NCI-H2171 treated with DMSO at 0.1 percent for 48 hours (cell line): ENCODE results near the gene ANKRD16.
"Not testable (repeated sequence)": the region's sequence is repeated elsewhere in the genome, so short reads cannot be mapped to it uniquely, and the experiment has no call there.

Source experiments
- DNase-seq: peaks from one replicate; lab custom pipeline; 2025; lab: John Stamatoyannopoulos, UW

The ANKRD16 gene

GRCh38 chr10:5889624-5890451 lies at the start of gene ANKRD16, which contains the start of gene FBH1:
Gene ANKRD16 (minus strand): TSS chr10:5889893. CDS start chr10:5889354, 539 bp downstream.
Gene FBH1 (plus strand): TSS chr10:5890243. CDS start chr10:5890346, 103 bp downstream.
- peak; percentile 85 for DNase-seq

DNA sequence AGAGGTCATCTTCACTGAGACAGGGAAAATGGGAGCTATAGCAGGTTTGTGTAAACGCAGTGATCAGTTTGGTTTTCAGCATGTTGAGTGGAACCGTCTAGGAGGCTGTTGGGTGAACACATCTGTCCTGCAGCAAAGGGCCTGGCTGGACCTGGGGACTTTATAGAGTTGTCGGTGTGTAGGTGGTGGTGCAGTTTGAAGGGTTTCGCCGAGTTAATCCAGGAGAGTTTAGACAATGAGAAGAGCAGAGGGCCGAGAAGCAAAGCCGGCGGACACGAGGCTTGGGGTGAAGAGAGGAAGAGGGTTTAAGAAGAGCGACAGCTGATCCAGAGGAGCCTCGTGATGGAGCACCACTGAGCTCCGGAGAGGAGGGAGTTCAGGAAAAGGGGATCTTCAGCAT lies 48.6 kb upstream of the ANKRD16 start:
- no peak for DNase-seq

DNA sequence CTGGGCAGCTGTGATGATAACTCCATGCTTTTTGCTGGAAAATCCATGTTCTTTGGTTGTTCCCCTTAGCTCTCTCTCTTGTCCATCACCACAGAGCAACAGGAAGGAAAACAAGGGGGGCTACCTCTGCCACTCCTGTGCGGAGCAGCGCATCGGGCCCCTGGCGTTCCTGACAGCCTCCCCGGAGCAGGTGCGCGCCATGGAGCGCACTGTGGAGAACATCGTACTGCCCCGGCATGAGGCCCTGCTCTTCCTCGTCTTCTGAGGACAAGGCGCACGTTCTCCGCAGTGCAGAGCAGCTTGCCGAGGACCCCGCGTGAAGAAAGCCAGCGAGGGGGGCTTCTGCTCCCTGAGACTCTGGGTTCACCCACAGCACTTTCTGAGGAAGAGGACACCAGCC lies 47.3 kb upstream of the ANKRD16 start:
- DNase-seq = no peak

DNA sequence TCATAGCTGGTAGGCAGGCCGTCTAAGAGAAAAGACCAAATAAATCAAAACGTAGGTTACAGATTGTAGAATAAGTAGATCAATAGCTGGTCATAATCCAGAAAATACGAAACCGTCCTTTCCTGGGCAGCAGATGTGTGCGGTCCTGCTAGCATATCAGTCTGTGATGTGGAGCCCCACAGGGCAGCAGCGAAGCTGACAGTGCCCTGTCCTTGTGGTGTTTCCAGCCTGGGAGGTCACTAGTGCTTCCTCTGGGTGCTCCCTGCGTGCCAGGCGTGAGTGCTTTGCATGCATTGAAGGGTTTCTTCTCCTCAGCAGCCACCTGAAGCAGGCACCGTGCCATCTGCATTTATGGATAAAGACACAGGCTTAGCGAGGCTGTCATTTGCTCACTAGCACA lies 45.9 kb upstream of the ANKRD16 start:
- no peak for DNase-seq

GRCh38 chr10:5933909-5934546 lies 44.3 kb upstream of the ANKRD16 start:
- no peak for DNase-seq

DNA sequence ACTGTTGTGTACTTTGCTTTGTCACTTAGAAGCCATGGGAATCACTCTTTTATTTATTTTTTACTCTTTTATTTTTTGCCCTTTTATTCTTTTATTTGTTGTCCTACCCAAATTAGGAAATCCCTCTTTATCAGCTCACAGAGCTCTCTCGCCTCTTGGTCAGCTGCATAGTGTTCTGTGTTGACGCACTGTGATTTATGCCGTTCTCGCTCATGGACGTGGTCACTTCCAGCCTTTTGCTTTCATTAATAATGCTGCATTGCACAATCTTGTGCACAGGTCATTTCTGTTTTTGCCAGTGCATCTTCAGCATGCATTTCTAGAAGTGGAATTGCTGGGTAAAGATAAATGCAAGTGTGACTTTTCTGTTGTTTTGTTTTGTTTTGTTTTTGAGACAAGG lies 42.7 kb upstream of the ANKRD16 start:
- DNase-seq = no peak

DNA sequence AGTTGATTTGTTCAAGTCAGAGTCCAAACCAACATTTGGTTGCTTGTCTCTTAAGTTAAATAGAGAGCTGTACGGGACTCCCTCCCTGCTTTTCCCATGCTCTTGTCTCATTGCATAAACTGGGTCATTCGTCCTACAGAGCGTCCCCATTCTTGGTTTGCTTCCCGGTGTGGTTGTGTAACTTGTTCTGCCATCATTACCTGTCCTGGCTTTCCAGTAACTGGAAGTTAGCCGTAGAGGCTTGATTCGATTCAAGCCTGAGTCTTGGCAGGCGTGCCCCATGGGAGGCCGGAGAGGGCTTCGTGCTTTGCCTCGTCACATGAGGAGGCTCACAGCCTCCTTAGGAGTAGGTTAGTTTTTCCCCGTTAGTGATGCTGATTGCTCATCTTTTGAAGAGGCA lies 40.6 kb upstream of the ANKRD16 start:
- no peak for DNase-seq

DNA sequence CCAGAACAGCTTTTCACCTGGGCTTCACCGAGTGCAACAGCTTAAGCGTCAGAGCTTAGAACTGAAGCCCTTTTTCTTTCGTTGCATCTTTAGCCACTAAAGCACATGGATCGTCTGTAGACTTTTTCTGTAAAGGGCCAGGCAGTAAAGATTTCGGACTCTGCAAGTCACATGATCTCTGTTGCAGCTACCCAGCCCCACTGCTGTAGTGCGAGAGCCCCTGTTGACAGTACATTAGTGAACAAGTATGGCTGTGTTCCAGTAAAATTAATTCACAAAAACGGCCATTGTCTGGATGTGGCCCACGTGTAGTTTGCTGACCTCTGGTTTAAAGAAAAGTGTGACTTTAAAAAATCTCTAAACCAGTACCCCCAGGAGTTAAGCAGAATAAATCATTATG lies 39.7 kb upstream of the ANKRD16 start:
- DNase-seq = no peak

- DNase-seq = peak; percentile 35
Observed at GRCh38 chr10:5927306-5927705, 37.6 kb upstream of the ANKRD16 start.

GRCh38 chr10:5924889-5925288 lies 35.2 kb upstream of the ANKRD16 start:
- peak; percentile 4 for DNase-seq

DNA sequence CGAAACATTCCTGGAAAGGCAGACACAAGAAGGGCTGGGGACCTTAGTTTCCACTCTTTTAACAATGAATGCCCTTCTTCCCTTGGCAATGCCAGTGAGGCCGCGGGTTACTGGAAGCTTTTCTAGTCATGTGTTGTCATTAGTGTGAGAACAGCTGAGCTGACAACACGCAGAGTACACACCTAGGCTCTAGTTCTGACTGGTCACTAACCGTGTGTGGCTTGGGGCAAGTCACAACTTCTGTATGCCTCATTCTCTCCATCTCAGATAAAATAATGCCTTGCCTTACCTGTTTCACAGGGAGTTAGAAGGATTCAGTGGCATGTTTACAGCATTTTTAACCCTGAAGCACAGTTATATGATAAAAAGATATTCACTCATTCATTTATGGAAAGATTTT lies 32.1 kb upstream of the ANKRD16 start:
- DNase-seq = no peak

GRCh38 chr10:5919568-5919967 lies 29.9 kb upstream of the ANKRD16 start:
- no peak for DNase-seq

DNA sequence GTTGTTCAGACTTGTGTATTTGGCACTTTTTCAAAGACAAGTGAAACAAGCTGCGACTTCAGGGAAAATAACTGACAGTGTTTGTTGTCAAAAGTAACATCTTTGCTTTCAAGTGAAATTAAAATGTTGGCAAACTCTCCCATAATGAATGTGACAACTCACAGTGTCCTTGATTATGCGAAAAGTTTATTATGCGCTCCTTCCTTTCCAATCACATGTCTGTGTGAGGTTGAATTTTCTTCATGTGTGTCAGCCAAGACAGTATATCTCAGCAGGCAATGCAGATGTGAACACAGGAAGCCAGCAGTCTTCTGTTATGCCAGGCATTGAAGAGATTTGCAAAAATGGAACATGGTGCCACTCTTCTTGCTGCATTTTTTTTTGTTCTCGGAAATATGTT lies 29.1 kb upstream of the ANKRD16 start:
- DNase-seq = no peak

- DNase-seq = no peak
Observed at GRCh38 chr10:5917305-5917704, 27.6 kb upstream of the ANKRD16 start.

- DNase-seq = no peak
Observed at GRCh38 chr10:5915451-5915850, 25.8 kb upstream of the ANKRD16 start.

DNA sequence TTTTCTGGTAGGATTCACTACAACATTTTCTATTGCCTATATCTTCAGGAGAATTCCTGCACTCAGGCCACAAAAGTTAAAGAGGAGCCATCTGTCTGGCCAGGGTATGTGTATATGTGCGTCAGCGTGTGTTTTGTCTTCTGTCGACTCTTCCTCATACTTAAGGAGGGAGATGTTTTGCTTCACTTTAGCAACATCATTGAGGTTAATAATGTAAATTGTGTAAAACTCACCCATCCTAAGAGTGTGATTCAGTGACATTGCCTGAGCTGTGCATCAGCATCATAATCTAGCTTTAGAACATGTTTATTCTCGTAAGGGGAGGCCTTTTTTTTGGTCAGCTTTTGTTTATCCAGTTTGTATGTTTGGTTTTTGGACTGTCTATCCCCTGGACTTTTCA lies 24.0 kb upstream of the ANKRD16 start:
- DNase-seq = no peak

- no peak for DNase-seq
Observed at GRCh38 chr10:5911670-5912069, 22.0 kb upstream of the ANKRD16 start.

- DNase-seq = peak; percentile 86
Observed at GRCh38 chr10:5910323-5911100, 20.8 kb upstream of the ANKRD16 start.

GRCh38 chr10:5908676-5909075 lies 19.0 kb upstream of the ANKRD16 start:
- not testable (repeated sequence) for DNase-seq

- no peak for DNase-seq
Observed at GRCh38 chr10:5906651-5907050, 17.0 kb upstream of the ANKRD16 start.

DNA sequence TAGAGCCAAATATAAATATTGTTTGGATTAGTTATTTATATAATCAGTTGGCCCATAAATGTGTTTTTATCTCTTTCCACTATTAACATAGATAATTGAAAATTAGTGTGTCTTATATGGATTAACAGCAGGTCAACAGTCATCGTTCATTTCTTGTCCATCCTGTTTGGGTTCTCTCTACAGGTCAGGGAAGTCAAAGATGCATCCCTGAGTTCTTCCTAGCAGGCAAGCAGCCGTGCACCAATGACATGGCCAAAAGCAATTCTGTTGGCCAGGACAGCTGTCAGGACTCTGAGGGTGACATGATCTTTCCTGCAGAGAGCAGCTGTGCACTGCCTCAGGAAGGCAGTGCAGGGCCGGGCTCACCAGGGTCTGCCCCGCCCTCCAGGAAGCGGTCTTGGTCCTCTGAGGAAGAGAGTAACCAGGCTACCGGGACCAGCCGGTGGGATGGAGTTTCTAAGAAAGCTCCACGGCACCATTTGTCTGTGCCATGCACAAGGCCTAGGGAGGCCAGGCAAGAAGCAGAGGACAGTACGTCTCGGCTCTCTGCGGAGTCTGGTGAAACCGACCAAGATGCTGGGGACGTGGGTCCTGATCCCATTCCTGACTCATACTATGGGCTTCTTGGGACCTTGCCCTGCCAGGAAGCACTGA lies 16.3 kb upstream of the ANKRD16 start:
- no peak for DNase-seq

- no peak for DNase-seq
Observed at GRCh38 chr10:5904227-5904626, 14.5 kb upstream of the ANKRD16 start.
